GM12878 (cell line): ENCODE measurements around the gene BUB3. TPM values are rescaled to one million over a fixed set of nuclear protein-coding genes. Genes with fewer than 3 reads are reported as not detected.

ENCODE experiments used
- CHD2 ChIP-seq: IDR thresholded peaks from 2 replicates; pipeline ENCODE4 v1.6.1; 2011; ENCODE audit warnings: low read depth, low read length, improper control_type of control experiment, borderline replicate concordance
- CTCF ChIP-seq, 3 experiments: IDR thresholded peaks in 2 of 3; conservative IDR thresholded peaks in 1 of 3; 2 replicates each; pipeline ENCODE4 v1.5.1; 2011; ENCODE audit warnings: low read depth in 3 of 3, low read length in 3 of 3, mild to moderate bottlenecking in 3 of 3, control low read depth in 2 of 3, moderate library complexity in 2 of 3, inconsistent platforms in 1 of 3, mixed read lengths in 1 of 3; ENCODE audit not compliant: control insufficient read depth in 2 of 3, insufficient read depth in 1 of 3; ENCODE audit errors: extremely low read depth in 1 of 3
- IRF3 ChIP-seq: fragments of 450-650 bp; IDR thresholded peaks from 2 replicates; pipeline ENCODE4 v1.6.1; 2014; ENCODE audit warnings: mild to moderate bottlenecking
- IRF4 ChIP-seq: IDR thresholded peaks from 2 replicates; pipeline ENCODE4 v1.6.1; 2011; ENCODE audit warnings: low read depth, low read length
- MLLT1 ChIP-seq: fragments of 450-650 bp; IDR thresholded peaks from 2 replicates; pipeline ENCODE4 v1.6.1; 2016; ENCODE audit warnings: mild to moderate bottlenecking
- MXI1 ChIP-seq: fragments of 150-350 bp; IDR thresholded peaks from 2 replicates; pipeline ENCODE4 v1.6.1; 2011; ENCODE audit warnings: low read depth, mild to moderate bottlenecking, inconsistent platforms, low read length, improper control_type of control experiment
- POLR2A ChIP-seq: IDR thresholded peaks from 2 replicates; pipeline ENCODE4 v1.6.1; 2011; ENCODE audit warnings: low read depth, mild to moderate bottlenecking, low read length
- SKIL ChIP-seq: fragments of 450-650 bp; IDR thresholded peaks from 2 replicates; pipeline ENCODE4 v1.6.1; 2017; ENCODE audit warnings: mild to moderate bottlenecking, low read depth, inconsistent platforms; ENCODE audit not compliant: poor library complexity, severe bottlenecking
- SMC3 ChIP-seq: IDR thresholded peaks from 2 replicates; pipeline ENCODE4 v1.6.1; 2011; ENCODE audit warnings: low read length, improper control_type of control experiment, borderline replicate concordance
- polyA plus RNA-seq, 11 experiments: library from polyadenylated mRNA; depleted of rRNA in 4 of 11; unstranded in 6 of 11; stranded (reverse) in 5 of 11; fragments of >200 nt; fragmentation: Nextera tagmentation in 4 of 11; fragmentation: Illumina TruSeq in 1 of 11; extraction: Ambion mirVana in 4 of 11; extraction: Trizol in 1 of 11; gene quantifications; 1 replicate in 1 of 11; 2 replicates in 10 of 11; pipeline versions ENCODE4 v1.2.1 to v1.2.3, GENCODE V29; 2011 to 2016; ENCODE audit warnings: inconsistent platforms in 2 of 11, missing spikeins in 2 of 11, low read depth in 1 of 11
- total RNA-seq, 4 experiments: library from RNA; depleted of rRNA in 3 of 4; stranded (reverse); fragments of >200 nt in 3 of 4; fragmentation: Illumina TruSeq in 1 of 4; extraction: Trizol in 1 of 4; gene quantifications; 2 replicates each; pipeline versions ENCODE4 v1.2.1 to v1.2.3, GENCODE V29; 2013 to 2021

BUB3 gene
- total and polyA plus RNA-seq, 10 of the 15 experiments (the other 5 are each of a cell fraction or from before 2014, with no cell fraction given) = 260 to 1,126 (median 441) TPM

- peak in 2 of 3 experiments; percentile 26 to 46; a peak in 3 of 6 replicates for TF ChIP-seq CTCF (IDR thresholded peaks at IDR 0.05 in 2 of 3, conservative IDR thresholded peaks at IDR 0.05 in 1 of 3; ENCODE audit: control insufficient read depth in 2 of 3, extremely low read depth in 1 of 3, insufficient read depth in 1 of 3, low read depth in 3 of 3, low read length in 3 of 3)
- TF ChIP-seq IRF3 = no peak
- no peak for TF ChIP-seq CHD2
- TF ChIP-seq POLR2A = peak; percentile 2; the same call in 1 of the 2 replicates
- peak; percentile 23; the same call in 1 of the 2 replicates for TF ChIP-seq SMC3
- no peak for TF ChIP-seq SKIL
- no peak for TF ChIP-seq MXI1
- TF ChIP-seq MLLT1 = no peak
- no peak for TF ChIP-seq IRF4
These were observed 13.8 kb upstream of the BUB3 start (continued) for GRCh38 chr10:123140164-123140982.
